Nephron progenitor cell (in vitro differentiated cells): Measurements from ENCODE around the gene POLD1.

Experiments
- DNase-seq: peaks from one replicate; pipeline ENCODE4 v3.0.0; 2021
- H3K27ac Mint-ChIP-seq: 2 replicates; pipeline ENCODE4 v1.8.0; 2021; ENCODE audit warnings: mild to moderate bottlenecking, moderate library complexity, mixed read lengths
- H3K27me3 Mint-ChIP-seq: 2 replicates; pipeline ENCODE4 v1.8.0; 2021; ENCODE audit warnings: mild to moderate bottlenecking, low read depth, mixed read lengths; ENCODE audit not compliant: poor library complexity
- H3K36me3 Mint-ChIP-seq: 2 replicates; pipeline ENCODE4 v1.8.0; 2021; ENCODE audit warnings: low read depth, mixed read lengths
- H3K4me1 Mint-ChIP-seq: 2 replicates; pipeline ENCODE4 v1.8.0; 2021; ENCODE audit warnings: mixed read lengths
- H3K4me3 Mint-ChIP-seq: 2 replicates; pipeline ENCODE4 v1.8.0; 2021; ENCODE audit warnings: mild to moderate bottlenecking, moderate library complexity, mixed read lengths
- H3K9me3 Mint-ChIP-seq: 2 replicates; pipeline ENCODE4 v1.8.0; 2021; ENCODE audit warnings: mild to moderate bottlenecking, moderate library complexity, mixed read lengths
- TF ChIP-seq, protein P1 (sequence below): fragments of 200-600 bp; sonication (generic); IDR thresholded peaks from 2 replicates; pipeline ENCODE4 v1.5.0; 2021; ENCODE audit warnings: antibody characterized with exemption

The POLD1 gene

DNA sequence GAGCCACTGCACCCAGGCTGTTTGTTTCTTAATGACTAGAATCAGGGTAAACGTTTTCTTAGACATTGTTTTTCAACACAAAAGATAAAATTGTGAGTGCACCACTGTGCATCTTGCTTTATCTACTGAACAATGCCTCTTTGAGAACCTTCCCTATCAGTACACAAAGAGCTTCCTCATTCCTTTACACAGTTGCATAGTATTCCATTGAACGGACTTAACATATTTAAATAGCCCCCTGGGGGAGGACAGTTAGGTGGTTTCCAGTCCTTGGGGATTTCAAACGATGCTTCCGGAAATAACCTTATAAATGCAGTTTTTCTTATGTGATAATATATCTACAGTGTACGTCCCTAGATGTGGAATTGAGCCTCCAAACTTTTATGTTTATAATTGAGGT, 8.6 kb downstream of the POLD1 start:
- Mint-ChIP-seq H3K4me3 (no peak overlapping the region), H3K36me3 (peaks cover 65% of the 10 kb centered on the region), H3K27ac (no peak overlapping the region), H3K9me3 (peaks cover 40% of the 10 kb centered on the region), H3K27me3 (no peaks in the 10 kb centered on the region), H3K4me1 (peaks cover 3% of the 10 kb centered on the region)
- no peak for DNase-seq
- TF ChIP-seq, protein P1, sequence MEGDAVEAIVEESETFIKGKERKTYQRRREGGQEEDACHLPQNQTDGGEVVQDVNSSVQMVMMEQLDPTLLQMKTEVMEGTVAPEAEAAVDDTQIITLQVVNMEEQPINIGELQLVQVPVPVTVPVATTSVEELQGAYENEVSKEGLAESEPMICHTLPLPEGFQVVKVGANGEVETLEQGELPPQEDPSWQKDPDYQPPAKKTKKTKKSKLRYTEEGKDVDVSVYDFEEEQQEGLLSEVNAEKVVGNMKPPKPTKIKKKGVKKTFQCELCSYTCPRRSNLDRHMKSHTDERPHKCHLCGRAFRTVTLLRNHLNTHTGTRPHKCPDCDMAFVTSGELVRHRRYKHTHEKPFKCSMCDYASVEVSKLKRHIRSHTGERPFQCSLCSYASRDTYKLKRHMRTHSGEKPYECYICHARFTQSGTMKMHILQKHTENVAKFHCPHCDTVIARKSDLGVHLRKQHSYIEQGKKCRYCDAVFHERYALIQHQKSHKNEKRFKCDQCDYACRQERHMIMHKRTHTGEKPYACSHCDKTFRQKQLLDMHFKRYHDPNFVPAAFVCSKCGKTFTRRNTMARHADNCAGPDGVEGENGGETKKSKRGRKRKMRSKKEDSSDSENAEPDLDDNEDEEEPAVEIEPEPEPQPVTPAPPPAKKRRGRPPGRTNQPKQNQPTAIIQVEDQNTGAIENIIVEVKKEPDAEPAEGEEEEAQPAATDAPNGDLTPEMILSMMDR: no peak

DNA sequence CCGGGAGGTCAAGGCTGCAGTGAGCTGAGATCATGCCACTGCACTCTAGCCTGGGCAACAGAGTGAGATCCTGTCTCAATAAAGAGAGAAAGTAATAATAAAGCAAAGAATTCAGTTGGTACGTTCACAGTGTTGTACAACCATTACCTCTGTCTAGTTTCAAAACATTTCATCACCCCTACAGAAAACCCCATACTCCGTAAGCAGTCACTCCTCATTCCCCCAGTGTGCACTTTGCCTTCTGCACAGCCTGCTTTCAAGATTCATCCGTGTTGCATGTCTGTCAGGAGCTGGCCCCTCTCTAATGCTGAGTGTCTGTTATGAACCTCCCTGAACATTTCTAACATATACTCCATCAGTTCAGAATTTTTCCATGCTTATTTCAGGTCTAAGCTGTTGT, 9.4 kb downstream of the POLD1 start:
- H3K27me3 Mint-ChIP-seq: no peaks in the 10 kb centered on the region
- peaks cover 10% of the 10 kb centered on the region for H3K4me1 Mint-ChIP-seq
- peaks cover 40% of the 10 kb centered on the region for H3K9me3 Mint-ChIP-seq
- DNase-seq: no peak
- no peak overlapping the region for H3K4me3 Mint-ChIP-seq
- peaks cover 62% of the 10 kb centered on the region for H3K36me3 Mint-ChIP-seq
- TF ChIP-seq, protein P1: no peak
- no peak overlapping the region for H3K27ac Mint-ChIP-seq

DNA sequence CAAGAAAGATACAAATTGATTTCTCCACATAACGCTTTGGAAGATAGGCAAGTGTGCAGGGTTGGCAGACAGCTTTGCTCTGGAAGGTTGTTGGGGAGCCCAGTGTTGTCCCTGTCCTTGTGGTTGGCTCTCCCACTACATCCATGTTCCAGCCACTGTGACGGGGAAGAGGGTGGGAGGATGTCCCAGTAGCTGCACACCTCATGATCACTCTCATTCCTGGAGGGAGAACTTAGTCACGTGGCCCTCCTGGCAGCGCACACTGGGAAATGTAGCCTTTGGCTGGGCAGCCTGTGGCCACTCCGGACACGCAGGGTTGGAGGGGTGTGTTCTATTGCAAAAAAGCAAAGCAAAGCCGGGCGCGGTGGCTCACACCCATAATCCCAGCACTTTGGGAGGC, 9.9 kb downstream of the POLD1 start:
- H3K4me3 Mint-ChIP-seq: no peak overlapping the region

DNA sequence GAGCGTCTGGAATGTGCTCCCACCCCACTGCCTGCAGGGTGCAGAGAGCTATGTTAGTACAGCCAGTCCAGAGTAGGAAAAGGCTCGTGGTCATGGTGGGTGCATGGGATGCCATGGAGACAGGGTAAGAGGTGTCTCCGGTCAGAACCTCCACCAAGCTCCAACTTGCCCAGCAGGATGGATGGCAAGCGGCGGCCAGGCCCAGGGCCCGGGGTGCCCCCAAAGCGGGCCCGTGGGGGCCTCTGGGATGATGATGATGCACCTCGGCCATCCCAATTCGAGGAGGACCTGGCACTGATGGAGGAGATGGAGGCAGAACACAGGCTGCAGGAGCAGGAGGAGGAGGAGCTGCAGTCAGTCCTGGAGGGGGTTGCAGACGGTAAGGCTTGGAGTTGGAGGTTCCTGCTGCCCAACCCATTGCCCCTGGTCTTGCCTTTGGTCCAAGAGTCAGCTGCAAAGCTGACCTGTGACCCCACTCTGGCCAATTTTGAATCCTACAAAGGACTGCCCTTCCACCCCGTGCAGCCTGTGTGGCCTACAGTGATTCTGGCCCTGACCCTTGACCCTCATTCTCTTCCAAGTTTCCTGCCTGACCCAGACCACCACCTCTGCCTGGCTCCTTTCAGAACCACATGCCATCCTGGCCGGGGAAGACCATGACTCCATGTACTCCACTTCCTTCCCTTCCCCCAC, 14.7 kb downstream of the POLD1 start:
- Mint-ChIP-seq H3K4me1 (peaks cover 16% of the 10 kb centered on the region), H3K36me3 (peaks cover 37% of the 10 kb centered on the region), H3K27me3 (no peaks in the 10 kb centered on the region), H3K27ac (no peak overlapping the region), H3K4me3 (no peak overlapping the region), H3K9me3 (peaks cover 7% of the 10 kb centered on the region)
- TF ChIP-seq, protein P1: no peak
- DNase-seq: no peak

More for the DNA sequence above, 9.9 kb downstream of the POLD1 start:
- no peak overlapping the region for H3K27ac Mint-ChIP-seq
- no peaks in the 10 kb centered on the region for H3K27me3 Mint-ChIP-seq
- peaks cover 62% of the 10 kb centered on the region for H3K36me3 Mint-ChIP-seq
- H3K4me1 Mint-ChIP-seq: peaks cover 13% of the 10 kb centered on the region
- TF ChIP-seq, protein P1: no peak
- DNase-seq: no peak
- peaks cover 40% of the 10 kb centered on the region for H3K9me3 Mint-ChIP-seq

DNA sequence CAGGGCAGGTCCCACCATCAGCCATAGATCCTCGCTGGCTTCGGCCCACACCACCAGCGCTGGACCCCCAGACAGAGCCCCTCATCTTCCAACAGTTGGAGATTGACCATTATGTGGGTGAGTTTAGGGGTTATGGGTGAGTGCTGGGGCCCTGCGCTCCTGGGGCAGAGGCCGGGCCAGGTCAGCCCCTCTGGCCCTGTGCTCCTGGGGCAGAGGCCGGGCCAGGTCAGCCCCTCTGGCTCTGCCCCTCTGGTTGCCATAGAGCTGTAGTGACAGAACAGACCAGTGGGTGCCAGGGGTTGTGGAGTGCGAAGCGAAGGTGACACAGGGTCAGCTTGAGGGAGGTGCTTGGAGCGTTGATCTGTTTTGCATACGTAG, 15.2 kb downstream of the POLD1 start:
- H3K36me3 Mint-ChIP-seq: peaks cover 36% of the 10 kb centered on the region
- TF ChIP-seq, protein P1: no peak
- peaks cover 4% of the 10 kb centered on the region for H3K9me3 Mint-ChIP-seq
- peaks cover 16% of the 10 kb centered on the region for H3K4me1 Mint-ChIP-seq
- H3K4me3 Mint-ChIP-seq: no peak overlapping the region
- no peak overlapping the region for H3K27ac Mint-ChIP-seq
- no peak for DNase-seq
- no peaks in the 10 kb centered on the region for H3K27me3 Mint-ChIP-seq
